PC-9 (cell line): Measurements from ENCODE around the gene CLDN14.

Source experiments
- EZH2 ChIP-seq: fragments of 200-600 bp; sonication (generic); IDR thresholded peaks from 2 replicates; pipeline ENCODE4 v1.8.0; 2017; ENCODE audit warnings: antibody characterized with exemption, low read depth
- TF ChIP-seq, protein P1 (sequence below): fragments of 200-600 bp; sonication (generic); conservative IDR thresholded peaks from 2 replicates; pipeline ENCODE4 v1.6.1; 2017; ENCODE audit warnings: mixed run types, antibody characterized with exemption, mild to moderate bottlenecking, moderate library complexity

- TF ChIP-seq, protein P1, sequence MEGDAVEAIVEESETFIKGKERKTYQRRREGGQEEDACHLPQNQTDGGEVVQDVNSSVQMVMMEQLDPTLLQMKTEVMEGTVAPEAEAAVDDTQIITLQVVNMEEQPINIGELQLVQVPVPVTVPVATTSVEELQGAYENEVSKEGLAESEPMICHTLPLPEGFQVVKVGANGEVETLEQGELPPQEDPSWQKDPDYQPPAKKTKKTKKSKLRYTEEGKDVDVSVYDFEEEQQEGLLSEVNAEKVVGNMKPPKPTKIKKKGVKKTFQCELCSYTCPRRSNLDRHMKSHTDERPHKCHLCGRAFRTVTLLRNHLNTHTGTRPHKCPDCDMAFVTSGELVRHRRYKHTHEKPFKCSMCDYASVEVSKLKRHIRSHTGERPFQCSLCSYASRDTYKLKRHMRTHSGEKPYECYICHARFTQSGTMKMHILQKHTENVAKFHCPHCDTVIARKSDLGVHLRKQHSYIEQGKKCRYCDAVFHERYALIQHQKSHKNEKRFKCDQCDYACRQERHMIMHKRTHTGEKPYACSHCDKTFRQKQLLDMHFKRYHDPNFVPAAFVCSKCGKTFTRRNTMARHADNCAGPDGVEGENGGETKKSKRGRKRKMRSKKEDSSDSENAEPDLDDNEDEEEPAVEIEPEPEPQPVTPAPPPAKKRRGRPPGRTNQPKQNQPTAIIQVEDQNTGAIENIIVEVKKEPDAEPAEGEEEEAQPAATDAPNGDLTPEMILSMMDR, result no peak
- TF ChIP-seq EZH2, result no peak
These were observed 31.0 kb upstream of the CLDN14 start for GRCh38 chr21:36510911-36511310.
